HFF-Myc (cell line): ENCODE results near the gene KCNMA1.

ENCODE experiments used
- DNase-seq: peaks from one replicate; pipeline ENCODE4 v3.0.0-alpha.2; 2011; ENCODE audit warnings: low read depth; ENCODE audit errors: extremely low read depth
- H3K4me3 ChIP-seq: replicated peaks from 2 replicates; pipeline ENCODE4 v1.5.1; 2011; ENCODE audit warnings: low read depth, mild to moderate bottlenecking, control low read depth, low read length
- CTCF ChIP-seq: IDR thresholded peaks from 2 replicates; pipeline ENCODE4 v1.5.1; 2012; ENCODE audit warnings: mild to moderate bottlenecking, low read depth, low read length, control low read depth; ENCODE audit errors: missing control alignments

The KCNMA1 gene

GRCh38 chr10:77532068-77532467 lies 105.5 kb downstream of the KCNMA1 start:
- no peak overlapping the region for H3K4me3 ChIP-seq
- no peak for DNase-seq
- TF ChIP-seq CTCF, result no peak

- no peak overlapping the region for H3K4me3 ChIP-seq
- TF ChIP-seq CTCF, result no peak
- DNase-seq, result peak; percentile 38
Measured at GRCh38 chr10:77531441-77532001, 106.1 kb downstream of the KCNMA1 start.

DNA sequence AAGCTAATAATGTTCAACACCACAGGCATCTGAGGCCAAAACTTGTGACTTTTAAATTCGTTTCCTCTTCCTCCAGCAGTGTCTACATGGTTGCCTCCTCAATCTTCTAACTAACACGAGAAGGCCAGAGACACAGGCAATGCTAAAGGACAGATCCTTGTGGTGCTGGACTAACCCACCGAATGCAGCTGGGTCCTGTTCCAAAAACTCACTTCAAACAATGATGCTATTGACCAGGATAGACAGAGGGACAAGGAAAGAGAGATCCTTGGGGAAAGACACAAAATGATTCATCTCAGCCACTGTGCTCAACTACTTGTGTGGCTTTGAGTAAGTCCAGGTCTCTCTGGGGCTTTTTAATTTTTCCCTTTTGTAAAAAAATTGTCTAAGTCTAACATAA lies 107.6 kb downstream of the KCNMA1 start:
- DNase-seq, result no peak
- H3K4me3 ChIP-seq, result no peak overlapping the region
- TF ChIP-seq CTCF, result no peak

DNA sequence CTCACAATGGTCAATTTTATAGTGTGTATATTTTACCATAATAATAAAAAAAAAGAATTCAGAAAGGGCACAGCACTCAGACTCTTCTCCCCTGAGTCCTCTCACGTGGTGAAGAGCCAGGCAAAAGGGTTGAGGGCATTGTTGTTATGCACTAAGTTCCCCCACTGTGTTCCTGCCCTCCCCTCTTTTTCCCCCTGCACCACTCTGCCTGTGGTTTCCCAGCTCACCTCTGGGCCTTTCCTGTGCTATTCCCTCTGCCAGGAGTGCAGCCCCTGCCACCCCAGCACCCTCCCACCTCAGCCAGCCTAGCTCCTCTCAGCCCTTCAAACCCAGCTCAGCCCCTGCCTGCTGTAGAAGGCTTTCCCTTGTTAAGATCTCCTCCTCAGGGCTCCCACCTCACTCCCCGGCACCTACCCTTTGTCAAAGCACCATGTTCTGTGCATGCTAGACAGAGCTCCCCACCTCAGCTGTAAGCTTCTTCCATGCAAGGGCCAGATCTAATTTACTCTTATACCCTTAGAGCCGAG lies 108.5 kb downstream of the KCNMA1 start:
- no peak for TF ChIP-seq CTCF

DNA sequence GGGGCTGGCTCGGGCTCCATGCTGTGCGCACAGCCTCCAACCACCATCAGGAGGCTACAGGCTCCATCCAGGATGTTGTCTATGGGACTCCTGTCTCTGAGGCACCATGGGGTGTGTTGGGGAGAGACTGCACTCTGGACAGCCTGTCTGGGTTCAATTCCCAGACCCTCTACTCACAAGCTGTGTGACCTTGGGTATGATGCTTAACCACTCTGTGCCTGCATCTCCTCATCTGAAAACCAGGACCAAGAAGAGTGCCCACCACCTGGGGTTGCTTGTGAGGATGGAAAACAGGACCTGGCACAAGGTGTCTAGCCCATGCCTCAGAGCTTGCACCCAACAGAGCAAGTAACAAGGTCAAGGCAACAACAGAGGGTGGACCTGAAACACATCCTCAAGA lies 109.8 kb downstream of the KCNMA1 start:
- TF ChIP-seq CTCF, result no peak
- no peak overlapping the region for H3K4me3 ChIP-seq
- DNase-seq, result no peak

More for the DNA sequence above, 108.5 kb downstream of the KCNMA1 start:
- DNase-seq, result no peak
- H3K4me3 ChIP-seq, result no peak overlapping the region

- no peak for DNase-seq
- no peak for TF ChIP-seq CTCF
- no peak overlapping the region for H3K4me3 ChIP-seq
Measured at GRCh38 chr10:77526868-77527617, 110.6 kb downstream of the KCNMA1 start.

GRCh38 chr10:77524281-77524711 lies 113.3 kb downstream of the KCNMA1 start:
- TF ChIP-seq CTCF, result no peak
- DNase-seq, result no peak
- H3K4me3 ChIP-seq, result no peak overlapping the region
